Panc1 (cell line): ENCODE results near the gene CUX1. TPM values are rescaled to one million over a fixed set of nuclear protein-coding genes. Genes with fewer than 3 reads are reported as not detected.

ENCODE experiments used
- ATAC-seq: fragments of 200-7000 bp; cut with Tn5 transposase; 2 replicates; pipeline ENCODE4 v1.9.1; 2020; ENCODE audit warnings: mild to moderate bottlenecking, moderate library complexity
- BruUV-seq: library from RNA; stranded (reverse); fragments of 400-500 nt; replicated peaks from 2 replicates; lab custom pipeline; 2021; lab: Mats Ljungman, UMichigan
- CTCF ChIA-PET: fragments of 300-600 bp; sonication (Branson Sonifier 250); formaldehyde crosslinking; loops from one replicate; lab custom pipeline; 2022; ENCODE audit warnings: antibody characterized with exemption; lab: Charles Lee
- POLR2A ChIA-PET: fragments of 300-600 bp; sonication (Branson Sonifier 250); formaldehyde crosslinking; loops from one replicate; lab custom pipeline; 2022; ENCODE audit warnings: antibody characterized with exemption; lab: Charles Lee
- DNase-seq: peaks from one replicate; pipeline ENCODE4 v3.0.0-alpha.2; 2010; ENCODE audit warnings: low read depth, low spot score
- H3K27ac ChIP-seq: 2 replicates; pipeline ENCODE4 v1.5.1; 2011; ENCODE audit warnings: mild to moderate bottlenecking, low read length, inconsistent platforms
- H3K27me3 ChIP-seq: fragments of 200-500 bp; sonication (Bioruptor generic); 2 replicates; pipeline ENCODE4 v1.6.0; 2014; ENCODE audit warnings: low read length, inconsistent platforms; ENCODE audit not compliant: control insufficient read depth, insufficient read depth
- H3K36me3 ChIP-seq: fragments of 200-500 bp; sonication (Bioruptor generic); 2 replicates; pipeline ENCODE4 v1.5.1; 2014; ENCODE audit warnings: inconsistent platforms, mild to moderate bottlenecking, low read length, moderate library complexity; ENCODE audit not compliant: control insufficient read depth, insufficient read depth
- H3K4me1 ChIP-seq: 2 replicates; pipeline ENCODE4 v1.5.1; 2011; ENCODE audit warnings: inconsistent platforms, mild to moderate bottlenecking, low read length, moderate library complexity; ENCODE audit not compliant: control insufficient read depth, insufficient read depth
- H3K4me3 ChIP-seq, 2 experiments: 2 replicates each; pipeline ENCODE4 v1.5.1; 2011 to 2012; ENCODE audit warnings: low read depth in 2 of 2, low read length in 2 of 2, mild to moderate bottlenecking in 2 of 2, inconsistent platforms in 1 of 2, moderate library complexity in 1 of 2
- H3K9me3 ChIP-seq: fragments of 200-500 bp; sonication (Bioruptor generic); 2 replicates; pipeline ENCODE4 v1.5.1; 2014; ENCODE audit warnings: low read depth, mild to moderate bottlenecking, inconsistent platforms, low read length, moderate library complexity; ENCODE audit not compliant: control insufficient read depth, insufficient read depth
- POLR2AphosphoS5 ChIP-seq: IDR thresholded peaks from 2 replicates; pipeline ENCODE4 v1.6.1; 2012; ENCODE audit warnings: mild to moderate bottlenecking, low read depth, low read length, moderate library complexity
- SIN3A ChIP-seq: IDR thresholded peaks from 2 replicates; pipeline ENCODE4 v1.6.1; 2012; ENCODE audit warnings: low read depth, mild to moderate bottlenecking, low read length, moderate library complexity, borderline replicate concordance; ENCODE audit not compliant: insufficient read depth
- TCF7L2 ChIP-seq: IDR thresholded peaks from 2 replicates; pipeline ENCODE4 v1.6.1; 2011; ENCODE audit warnings: mild to moderate bottlenecking, low read depth, low read length, inconsistent platforms
- in situ Hi-C: cut with HindIII; loops from 2 replicates; pipeline ENCODE4 v1.10.0; 2016; ENCODE audit warnings: low sequenced_read_pairs, low pct_unique_long_range_greater_than_20kb
- intact Hi-C: fragments of 100-400 bp; cut with micrococcal nuclease; formaldehyde crosslinking; loops from one replicate; pipeline ENCODE4 v1.10.0; 2022; ENCODE audit not compliant: unreplicated experiment
- total RNA-seq: library from RNA; stranded (reverse); gene quantifications from one replicate; pipeline ENCODE4 v1.2.1, GENCODE V29; 2021; ENCODE audit not compliant: unreplicated experiment
- TF ChIP-seq, protein P1 (sequence below), 2 experiments: IDR thresholded peaks; 2 replicates each; pipeline ENCODE4 v1.6.1; 2011 to 2012; ENCODE audit warnings: low read depth in 2 of 2, control low read depth in 1 of 2, low read length in 1 of 2, mild to moderate bottlenecking in 1 of 2, moderate library complexity in 1 of 2; ENCODE audit not compliant: insufficient read depth in 1 of 2
- TF ChIP-seq, protein P2 (sequence below): fragments of 450-650 bp; IDR thresholded peaks from 2 replicates; pipeline ENCODE4 v1.5.1; 2017; ENCODE audit warnings: mild to moderate bottlenecking

Gene CUX1
- total RNA-seq, 1 experiment from 2014 or later, result 50.9 TPM

DNA sequence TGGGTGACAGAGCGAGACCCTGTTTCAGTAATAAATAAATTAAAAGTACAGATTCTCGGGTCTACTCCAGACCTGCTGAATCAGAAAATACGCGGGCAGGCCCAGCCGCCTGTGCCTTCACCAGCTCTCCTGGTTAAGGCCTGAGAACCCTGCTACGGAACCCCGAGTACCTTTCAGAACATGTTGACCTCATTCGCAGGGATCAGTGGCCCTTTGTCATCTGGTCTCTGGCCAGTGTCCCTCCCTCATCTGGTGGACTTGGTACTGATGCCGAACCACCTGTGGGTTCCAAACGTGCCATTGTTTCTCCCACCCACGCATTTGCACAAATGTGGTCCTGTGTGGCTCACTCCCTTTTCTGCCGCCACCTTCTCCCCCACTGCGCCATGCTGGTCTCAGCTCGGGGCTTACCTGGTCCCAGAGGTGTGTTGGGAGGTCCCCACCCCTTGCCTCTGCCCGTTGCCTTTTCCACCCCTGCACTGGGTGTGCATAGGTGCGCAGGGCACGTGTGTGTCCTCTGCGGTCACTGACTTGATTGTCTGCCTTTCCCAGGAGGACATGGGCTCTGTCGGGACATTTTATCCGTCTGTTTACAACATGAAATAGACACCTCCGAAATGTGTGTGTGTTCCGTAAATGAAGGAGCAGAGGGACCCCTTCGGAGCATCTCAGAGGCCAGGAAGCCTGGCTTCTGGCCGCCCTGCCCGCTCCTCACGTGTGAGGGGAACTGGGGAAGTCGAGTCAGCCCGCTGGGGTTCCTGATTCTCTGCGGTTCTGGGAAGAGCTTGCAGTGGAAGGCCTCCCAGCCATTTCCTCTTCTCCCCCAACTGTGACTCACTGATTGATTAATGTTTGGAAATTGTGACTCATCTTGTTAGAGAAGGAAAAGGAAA lies 135.2 kb downstream of the CUX1 start:
- H3K4me1 ChIP-seq, result no peaks in the 10 kb centered on the region
- H3K27ac ChIP-seq, result no peak overlapping the region
- H3K4me3 ChIP-seq, result no peak overlapping the region
- BruUV-seq, result no TSS peak
- H3K36me3 ChIP-seq, result no peaks in the 10 kb centered on the region
- in situ Hi-C loops, result no loop called here
- POLR2A ChIA-PET, result no interaction called here
- CTCF ChIA-PET, result no interaction called here
- ATAC-seq, result no peak
- no peak for TF ChIP-seq TCF7L2
- TF ChIP-seq, protein P1, sequence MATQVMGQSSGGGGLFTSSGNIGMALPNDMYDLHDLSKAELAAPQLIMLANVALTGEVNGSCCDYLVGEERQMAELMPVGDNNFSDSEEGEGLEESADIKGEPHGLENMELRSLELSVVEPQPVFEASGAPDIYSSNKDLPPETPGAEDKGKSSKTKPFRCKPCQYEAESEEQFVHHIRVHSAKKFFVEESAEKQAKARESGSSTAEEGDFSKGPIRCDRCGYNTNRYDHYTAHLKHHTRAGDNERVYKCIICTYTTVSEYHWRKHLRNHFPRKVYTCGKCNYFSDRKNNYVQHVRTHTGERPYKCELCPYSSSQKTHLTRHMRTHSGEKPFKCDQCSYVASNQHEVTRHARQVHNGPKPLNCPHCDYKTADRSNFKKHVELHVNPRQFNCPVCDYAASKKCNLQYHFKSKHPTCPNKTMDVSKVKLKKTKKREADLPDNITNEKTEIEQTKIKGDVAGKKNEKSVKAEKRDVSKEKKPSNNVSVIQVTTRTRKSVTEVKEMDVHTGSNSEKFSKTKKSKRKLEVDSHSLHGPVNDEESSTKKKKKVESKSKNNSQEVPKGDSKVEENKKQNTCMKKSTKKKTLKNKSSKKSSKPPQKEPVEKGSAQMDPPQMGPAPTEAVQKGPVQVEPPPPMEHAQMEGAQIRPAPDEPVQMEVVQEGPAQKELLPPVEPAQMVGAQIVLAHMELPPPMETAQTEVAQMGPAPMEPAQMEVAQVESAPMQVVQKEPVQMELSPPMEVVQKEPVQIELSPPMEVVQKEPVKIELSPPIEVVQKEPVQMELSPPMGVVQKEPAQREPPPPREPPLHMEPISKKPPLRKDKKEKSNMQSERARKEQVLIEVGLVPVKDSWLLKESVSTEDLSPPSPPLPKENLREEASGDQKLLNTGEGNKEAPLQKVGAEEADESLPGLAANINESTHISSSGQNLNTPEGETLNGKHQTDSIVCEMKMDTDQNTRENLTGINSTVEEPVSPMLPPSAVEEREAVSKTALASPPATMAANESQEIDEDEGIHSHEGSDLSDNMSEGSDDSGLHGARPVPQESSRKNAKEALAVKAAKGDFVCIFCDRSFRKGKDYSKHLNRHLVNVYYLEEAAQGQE (IDR thresholded peaks at IDR 0.05; ENCODE audit: insufficient read depth in 1 of 2, low read depth in 2 of 2, low read length in 1 of 2), result no peak
- no peak for TF ChIP-seq POLR2AphosphoS5
- TF ChIP-seq, protein P2, sequence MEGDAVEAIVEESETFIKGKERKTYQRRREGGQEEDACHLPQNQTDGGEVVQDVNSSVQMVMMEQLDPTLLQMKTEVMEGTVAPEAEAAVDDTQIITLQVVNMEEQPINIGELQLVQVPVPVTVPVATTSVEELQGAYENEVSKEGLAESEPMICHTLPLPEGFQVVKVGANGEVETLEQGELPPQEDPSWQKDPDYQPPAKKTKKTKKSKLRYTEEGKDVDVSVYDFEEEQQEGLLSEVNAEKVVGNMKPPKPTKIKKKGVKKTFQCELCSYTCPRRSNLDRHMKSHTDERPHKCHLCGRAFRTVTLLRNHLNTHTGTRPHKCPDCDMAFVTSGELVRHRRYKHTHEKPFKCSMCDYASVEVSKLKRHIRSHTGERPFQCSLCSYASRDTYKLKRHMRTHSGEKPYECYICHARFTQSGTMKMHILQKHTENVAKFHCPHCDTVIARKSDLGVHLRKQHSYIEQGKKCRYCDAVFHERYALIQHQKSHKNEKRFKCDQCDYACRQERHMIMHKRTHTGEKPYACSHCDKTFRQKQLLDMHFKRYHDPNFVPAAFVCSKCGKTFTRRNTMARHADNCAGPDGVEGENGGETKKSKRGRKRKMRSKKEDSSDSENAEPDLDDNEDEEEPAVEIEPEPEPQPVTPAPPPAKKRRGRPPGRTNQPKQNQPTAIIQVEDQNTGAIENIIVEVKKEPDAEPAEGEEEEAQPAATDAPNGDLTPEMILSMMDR, result no peak
- TF ChIP-seq SIN3A, result no peak
- intact Hi-C loops, result no loop called here
- DNase-seq, result peak; percentile 8
- H3K9me3 ChIP-seq, result no peaks in the 10 kb centered on the region
- H3K27me3 ChIP-seq, result no peaks in the 10 kb centered on the region

DNA sequence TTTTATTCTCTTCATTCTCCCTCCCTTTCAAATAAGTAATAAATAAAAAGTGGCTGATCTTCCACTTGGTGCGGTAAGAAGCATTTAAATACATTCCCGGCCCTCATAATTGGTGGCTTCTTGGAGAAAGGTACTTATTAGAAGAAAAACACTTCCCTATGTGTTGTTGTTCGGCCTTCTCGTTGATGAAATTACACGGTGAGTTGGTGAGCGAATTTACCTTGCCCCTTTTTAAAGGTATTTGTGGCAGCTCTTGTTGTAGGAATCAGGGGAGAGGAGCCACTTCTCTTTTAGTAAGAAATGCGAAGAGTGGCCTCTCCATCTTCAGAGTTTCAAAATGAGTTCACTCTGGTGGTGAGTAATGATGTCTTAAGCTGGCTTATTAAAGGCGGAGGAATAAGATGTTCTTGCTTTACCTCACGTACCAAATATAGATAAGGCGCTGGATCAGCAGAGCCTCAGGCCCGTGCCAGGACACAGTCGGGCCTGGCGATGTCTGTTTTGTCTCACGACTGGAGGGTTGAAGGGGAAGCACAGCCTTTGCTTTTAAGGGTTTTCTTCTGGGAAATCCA lies 135.9 kb downstream of the CUX1 start:
- Histone ChIP-seq H3K36me3 (no peaks in the 10 kb centered on the region), H3K4me1 (no peaks in the 10 kb centered on the region), H3K4me3 (no peak overlapping the region), H3K27me3 (no peaks in the 10 kb centered on the region), H3K27ac (no peak overlapping the region), H3K9me3 (no peaks in the 10 kb centered on the region)
- ChIA-PET POLR2A (no interaction called here), CTCF (no interaction called here)
- intact Hi-C loops, result no loop called here
- no peak for ATAC-seq
- TF ChIP-seq, protein P2, result no peak
- TF ChIP-seq, protein P1 (IDR thresholded peaks at IDR 0.05; ENCODE audit: insufficient read depth in 1 of 2, low read depth in 2 of 2, low read length in 1 of 2), result no peak
- TF ChIP-seq SIN3A, result no peak
- no peak for TF ChIP-seq POLR2AphosphoS5
- no peak for TF ChIP-seq TCF7L2
- TSS peak; percentile 29 for BruUV-seq
- in situ Hi-C loops, result no loop called here
- DNase-seq, result no peak
